MM.1S (cell line): ENCODE data around the gene DSCAML1.

Source experiments
- DNase-seq: peaks from one replicate; pipeline ENCODE4 v3.0.0-alpha.2; 2015
- H2AFZ ChIP-seq: fragments of 300-600 bp; sonication (generic); 2 replicates; pipeline ENCODE4 v1.6.0; 2016; ENCODE audit warnings: antibody characterized with exemption, low read length
- H3F3A ChIP-seq: fragments of 300-600 bp; sonication (generic); 2 replicates; pipeline ENCODE4 v1.6.1; 2016; ENCODE audit warnings: mild to moderate bottlenecking, antibody characterized with exemption, low read length, moderate library complexity, mixed read lengths; ENCODE audit not compliant: insufficient read depth
- H3K27ac ChIP-seq: fragments of 300-600 bp; sonication (generic); 2 replicates; pipeline ENCODE4 v1.5.1; 2016; ENCODE audit warnings: mild to moderate bottlenecking, low read length
- H3K27me3 ChIP-seq: fragments of 300-600 bp; sonication (generic); replicated peaks from 2 replicates; pipeline ENCODE4 v1.6.0; 2016; ENCODE audit warnings: low read length; ENCODE audit not compliant: insufficient read depth
- H3K36me3 ChIP-seq: fragments of 300-600 bp; sonication (generic); replicated peaks from 2 replicates; pipeline ENCODE4 v1.6.1; 2016; ENCODE audit warnings: mild to moderate bottlenecking, low read length, mixed read lengths; ENCODE audit not compliant: insufficient read depth
- H3K4me1 ChIP-seq: fragments of 300-600 bp; sonication (generic); 2 replicates; pipeline ENCODE4 v1.6.1; 2016; ENCODE audit warnings: low read length, mixed read lengths
- H3K4me2 ChIP-seq: fragments of 300-600 bp; sonication (generic); 2 replicates; pipeline ENCODE4 v1.6.0; 2016; ENCODE audit warnings: low read depth, low read length
- H3K4me3 ChIP-seq: fragments of 300-600 bp; sonication (generic); 2 replicates; pipeline ENCODE4 v1.5.1; 2016; ENCODE audit warnings: low read length, mixed read lengths
- H3K79me2 ChIP-seq: fragments of 300-600 bp; sonication (generic); 2 replicates; pipeline ENCODE4 v1.6.1; 2016; ENCODE audit warnings: mixed run types, low read length, mixed read lengths
- H3K9ac ChIP-seq: fragments of 300-600 bp; sonication (generic); 2 replicates; pipeline ENCODE4 v1.6.1; 2016; ENCODE audit warnings: low read length, mixed read lengths
- H3K9me2 ChIP-seq: fragments of 300-600 bp; sonication (generic); replicated peaks from 2 replicates; pipeline ENCODE4 v1.6.1; 2016; ENCODE audit warnings: mild to moderate bottlenecking, low read length, mixed read lengths; ENCODE audit not compliant: insufficient read depth
- H3K9me3 ChIP-seq: fragments of 300-600 bp; sonication (generic); replicated peaks from 2 replicates; pipeline ENCODE4 v1.6.1; 2016; ENCODE audit warnings: mild to moderate bottlenecking, low read length, mixed read lengths; ENCODE audit not compliant: insufficient read depth
- H4K20me1 ChIP-seq: fragments of 300-600 bp; sonication (generic); 2 replicates; pipeline ENCODE4 v1.6.1; 2016; ENCODE audit warnings: mild to moderate bottlenecking, low read length, moderate library complexity, mixed read lengths; ENCODE audit not compliant: insufficient read depth
- CTCF ChIP-seq: fragments of 300-600 bp; sonication (generic); IDR thresholded peaks from 2 replicates; pipeline ENCODE4 v1.5.1; 2016; ENCODE audit warnings: antibody characterized with exemption, low read length, mixed read lengths
- EZH2 ChIP-seq: fragments of 300-600 bp; sonication (generic); optimal IDR thresholded peaks from 2 replicates; pipeline ENCODE3; 2017; ENCODE audit warnings: low read depth, mild to moderate bottlenecking, antibody characterized with exemption, low read length, mixed read lengths
- EZH2phosphoT487 ChIP-seq: fragments of 300-600 bp; sonication (generic); IDR thresholded peaks from 2 replicates; pipeline ENCODE4 v1.6.1; 2018; ENCODE audit warnings: antibody characterized with exemption, low read length

The DSCAML1 gene

GRCh38 chr11:117570701-117571100, 226.3 kb downstream of the DSCAML1 start:
- no peaks in the 10 kb centered on the region for H4K20me1 ChIP-seq
- H3K79me2 ChIP-seq, result no peaks in the 10 kb centered on the region
- H3K9me2 ChIP-seq, result no peaks in the 10 kb centered on the region
- no peaks in the 10 kb centered on the region for H3K36me3 ChIP-seq
- peaks cover 27% of the 10 kb centered on the region for H3K27me3 ChIP-seq
- TF ChIP-seq EZH2 (no peak), CTCF (no peak), EZH2phosphoT487 (no peak)
- H3K4me1 ChIP-seq, result no peaks in the 10 kb centered on the region
- H2AFZ ChIP-seq, result no peak overlapping the region
- DNase-seq, result no peak
- no peaks in the 10 kb centered on the region for H3F3A ChIP-seq
- H3K9ac ChIP-seq, result no peak overlapping the region
- no peaks in the 10 kb centered on the region for H3K9me3 ChIP-seq
- H3K4me3 ChIP-seq, result no peak overlapping the region
- no peak overlapping the region for H3K27ac ChIP-seq
- no peak overlapping the region for H3K4me2 ChIP-seq

- TF ChIP-seq CTCF, result no peak
- no peak for TF ChIP-seq EZH2phosphoT487
- TF ChIP-seq EZH2, result no peak
- H3K27ac ChIP-seq, result no peak overlapping the region
- no peak overlapping the region for H3K4me2 ChIP-seq
- H4K20me1 ChIP-seq, result no peaks in the 10 kb centered on the region
- H3K9me3 ChIP-seq, result no peaks in the 10 kb centered on the region
- peaks cover 27% of the 10 kb centered on the region for H3K27me3 ChIP-seq
- H2AFZ ChIP-seq, result no peak overlapping the region
- no peaks in the 10 kb centered on the region for H3K36me3 ChIP-seq
- no peak overlapping the region for H3K9ac ChIP-seq
- no peaks in the 10 kb centered on the region for H3K9me2 ChIP-seq
- no peaks in the 10 kb centered on the region for H3K79me2 ChIP-seq
- DNase-seq, result no peak
- no peaks in the 10 kb centered on the region for H3K4me1 ChIP-seq
- no peak overlapping the region for H3K4me3 ChIP-seq
- no peaks in the 10 kb centered on the region for H3F3A ChIP-seq
These were observed 227.1 kb downstream of the DSCAML1 start for GRCh38 chr11:117569911-117570310.

- Histone ChIP-seq H3K9me2 (no peaks in the 10 kb centered on the region), H3K9me3 (no peaks in the 10 kb centered on the region), H3K4me3 (no peak overlapping the region), H3K4me2 (no peak overlapping the region), H2AFZ (no peak overlapping the region), H3K27ac (no peak overlapping the region), H4K20me1 (no peaks in the 10 kb centered on the region), H3K9ac (no peak overlapping the region), H3F3A (no peaks in the 10 kb centered on the region), H3K79me2 (no peaks in the 10 kb centered on the region), H3K4me1 (no peaks in the 10 kb centered on the region), H3K27me3 (peaks cover 11% of the 10 kb centered on the region; the same call in 1 of the 2 replicates), H3K36me3 (no peaks in the 10 kb centered on the region)
- no peak for TF ChIP-seq CTCF
- no peak for TF ChIP-seq EZH2
- no peak for TF ChIP-seq EZH2phosphoT487
- no peak for DNase-seq
These were observed 231.3 kb downstream of the DSCAML1 start for GRCh38 chr11:117565709-117566108.
